HepG2 (cell line): ENCODE measurements around the gene VDR.

Experiments used
- CHD2 ChIP-seq: IDR thresholded peaks from 2 replicates; pipeline ENCODE4 v1.6.1; 2011; ENCODE audit warnings: low read depth, low read length, improper control_type of control experiment
- NR3C1 ChIP-seq: sonication (generic); formaldehyde crosslinking; IDR thresholded peaks from 2 replicates; pipeline ENCODE4 v1.4.0; 2020; ENCODE audit warnings: missing genetic modification reagents
- PBX3 ChIP-seq: sonication (generic); formaldehyde crosslinking; IDR thresholded peaks from 2 replicates; pipeline ENCODE4 v1.8.1; 2023; ENCODE audit warnings: missing genetic modification reagents, inconsistent platforms, borderline replicate concordance
- RFX5 ChIP-seq: IDR thresholded peaks from 2 replicates; pipeline ENCODE4 v1.6.1; 2011; ENCODE audit warnings: low read depth, low read length, improper control_type of control experiment

GRCh38 chr12:47885566-47885965 is 19.2 kb downstream of the VDR start:
- no peak for TF ChIP-seq NR3C1 (CRISPR knock-in tag)
- no peak for TF ChIP-seq PBX3
- TF ChIP-seq RFX5, result no peak
- no peak for TF ChIP-seq CHD2
